ENCODE data around the gene ATP5MG. TPM values are rescaled to one million over a fixed set of nuclear protein-coding genes. Genes with fewer than 3 reads are reported as not detected.
"Not testable (repeated sequence)": the region's sequence is repeated elsewhere in the genome, so short reads cannot be mapped to it uniquely, and the experiment has no call there.

ATP5MG gene
- 222 and 227 TPM in 2 replicates for total RNA-seq (2014; rRNA removed; shearing (Covaris generic))

- DNase-seq (ENCODE audit: low spot score): peak; percentile 98
These were observed at the start of gene ATP5MG for GRCh38 chr11:118401151-118401879. ATP5MG (plus strand) TSS chr11:118401606; CDS start chr11:118401666, 60 bp downstream.

GRCh38 chr11:118353084-118353710 is 48.2 kb upstream of the ATP5MG start:
- peak; percentile 68 for DNase-seq (ENCODE audit: low spot score)

- no peak for DNase-seq (ENCODE audit: low spot score)
These were observed 43.3 kb upstream of the ATP5MG start for GRCh38 chr11:118358071-118358470.

- DNase-seq (ENCODE audit: low spot score): peak; percentile 97
These were observed 42.0 kb upstream of the ATP5MG start, which contains the start of gene UBE4A for GRCh38 chr11:118359295-118359958. UBE4A (plus strand) TSS chr11:118359600; CDS start chr11:118365081, 5,481 bp downstream.

GRCh38 chr11:118364956-118365615 is 36.3 kb upstream of the ATP5MG start:
- DNase-seq (ENCODE audit: low spot score): no peak

GRCh38 chr11:118366287-118366686 is 35.1 kb upstream of the ATP5MG start:
- no peak for DNase-seq (ENCODE audit: low spot score)

GRCh38 chr11:118370774-118371173 is 30.6 kb upstream of the ATP5MG start:
- no peak for DNase-seq (ENCODE audit: low spot score)

GRCh38 chr11:118373263-118373662 is 28.1 kb upstream of the ATP5MG start:
- DNase-seq (ENCODE audit: low spot score): no peak

- no peak for DNase-seq (ENCODE audit: low spot score)
These were observed 27.5 kb upstream of the ATP5MG start for GRCh38 chr11:118373871-118374270.

- no peak for DNase-seq (ENCODE audit: low spot score)
These were observed 26.7 kb upstream of the ATP5MG start for GRCh38 chr11:118374729-118375128.

GRCh38 chr11:118375978-118376377 is 25.4 kb upstream of the ATP5MG start:
- no peak for DNase-seq (ENCODE audit: low spot score)

GRCh38 chr11:118379497-118379896 is 21.9 kb upstream of the ATP5MG start:
- DNase-seq (ENCODE audit: low spot score): no peak

GRCh38 chr11:118380571-118380970 is 20.8 kb upstream of the ATP5MG start:
- no peak for DNase-seq (ENCODE audit: low spot score)

GRCh38 chr11:118382954-118383353 is 18.5 kb upstream of the ATP5MG start:
- DNase-seq (ENCODE audit: low spot score): no peak

- no peak for DNase-seq (ENCODE audit: low spot score)
These were observed 17.7 kb upstream of the ATP5MG start for GRCh38 chr11:118383657-118384056.

- DNase-seq (ENCODE audit: low spot score): no peak
These were observed 5.3 kb upstream of the ATP5MG start for GRCh38 chr11:118396097-118396501.

GRCh38 chr11:118397448-118397847 is 4.0 kb upstream of the ATP5MG start:
- DNase-seq (ENCODE audit: low spot score): no peak

- no peak for DNase-seq (ENCODE audit: low spot score)
These were observed 2.4 kb upstream of the ATP5MG start for GRCh38 chr11:118398791-118399559.

GRCh38 chr11:118401880-118402590 is 629 bp downstream of the ATP5MG start:
- DNase-seq (ENCODE audit: low spot score): peak; percentile 74

GRCh38 chr11:118402594-118402993 is 1.2 kb downstream of the ATP5MG start:
- DNase-seq (ENCODE audit: low spot score): not testable (repeated sequence)

Data from HT-29 (cell line).